GM23338 (cell line): Measurements from ENCODE around the gene NXN. TPM values are rescaled to one million over a fixed set of nuclear protein-coding genes. Genes with fewer than 3 reads are reported as not detected.

Experiments used
- ATAC-seq: fragments of 200-7000 bp; cut with Tn5 transposase; 3 replicates; pipeline ENCODE4 v1.9.1; 2020
- DNase-seq: peaks from one replicate; pipeline ENCODE4 v3.0.0-alpha.2; 2015; ENCODE audit warnings: low spot score
- H2AFZ ChIP-seq: fragments of 200-600 bp; sonication (generic); 2 replicates; pipeline ENCODE4 v1.8.0; 2016; ENCODE audit warnings: antibody characterized with exemption, mild to moderate bottlenecking, moderate library complexity
- H3F3A ChIP-seq: fragments of 200-600 bp; sonication (generic); replicated peaks from 2 replicates; pipeline ENCODE4 v1.8.0; 2017; ENCODE audit warnings: antibody characterized with exemption, mixed run types, low read depth
- H3K27ac ChIP-seq: fragments of 200-600 bp; sonication (generic); 2 replicates; pipeline ENCODE4 v1.6.1; 2016; ENCODE audit warnings: low read depth
- H3K27me3 ChIP-seq: fragments of 200-600 bp; sonication (generic); 2 replicates; pipeline ENCODE4 v1.8.0; 2016; ENCODE audit warnings: mild to moderate bottlenecking, mixed run types, moderate library complexity; ENCODE audit not compliant: insufficient read depth
- H3K36me3 ChIP-seq: fragments of 200-600 bp; sonication (generic); 2 replicates; pipeline ENCODE4 v1.8.0; 2016; ENCODE audit warnings: mild to moderate bottlenecking; ENCODE audit not compliant: insufficient read depth
- H3K4me1 ChIP-seq: fragments of 200-600 bp; sonication (generic); 2 replicates; pipeline ENCODE4 v1.8.0; 2016; ENCODE audit warnings: mild to moderate bottlenecking, moderate library complexity; ENCODE audit not compliant: insufficient read depth
- H3K4me2 ChIP-seq: fragments of 200-600 bp; sonication (generic); 2 replicates; pipeline ENCODE4 v1.7.1; 2017; ENCODE audit warnings: mixed run types
- H3K4me3 ChIP-seq: fragments of 200-600 bp; sonication (generic); 2 replicates; pipeline ENCODE4 v1.6.1; 2016; ENCODE audit warnings: mixed run types
- H3K79me2 ChIP-seq: fragments of 200-600 bp; sonication (generic); replicated peaks from 2 replicates; pipeline ENCODE4 v1.8.0; 2017; ENCODE audit warnings: mild to moderate bottlenecking; ENCODE audit not compliant: insufficient read depth
- H3K9me2 ChIP-seq: fragments of 200-600 bp; sonication (generic); 2 replicates; pipeline ENCODE4 v1.8.0; 2017; ENCODE audit not compliant: insufficient read depth
- H4K20me1 ChIP-seq: fragments of 200-600 bp; sonication (generic); replicated peaks from 2 replicates; pipeline ENCODE4 v1.8.0; 2017; ENCODE audit warnings: mild to moderate bottlenecking; ENCODE audit not compliant: insufficient read depth
- H3K27ac Mint-ChIP-seq: 2 replicates; pipeline ENCODE4 v1.8.0; 2020; ENCODE audit warnings: inconsistent platforms, mild to moderate bottlenecking, moderate library complexity, mixed read lengths
- H3K27me3 Mint-ChIP-seq: 3 replicates; pipeline ENCODE4 v1.8.0; 2022; ENCODE audit warnings: low read depth, mild to moderate bottlenecking, moderate library complexity, mixed read lengths, inconsistent platforms; ENCODE audit not compliant: insufficient read depth, poor library complexity
- H3K36me3 Mint-ChIP-seq: 3 replicates; pipeline ENCODE4 v1.8.0; 2021; ENCODE audit warnings: low read depth, mild to moderate bottlenecking, inconsistent platforms, moderate library complexity, mixed read lengths
- H3K4me1 Mint-ChIP-seq: 3 replicates; pipeline ENCODE4 v1.8.0; 2020; ENCODE audit warnings: mild to moderate bottlenecking, inconsistent platforms, mixed read lengths
- H3K4me3 Mint-ChIP-seq: 3 replicates; pipeline ENCODE4 v1.8.0; 2021; ENCODE audit warnings: moderate library complexity, mild to moderate bottlenecking, inconsistent platforms, mixed read lengths
- H3K9me3 Mint-ChIP-seq: 3 replicates; pipeline ENCODE4 v1.8.0; 2020; ENCODE audit warnings: moderate library complexity, mild to moderate bottlenecking, inconsistent platforms, mixed read lengths
- ETS1 ChIP-seq: IDR thresholded peaks from 2 replicates; pipeline ENCODE4 v1.6.1; 2016; ENCODE audit warnings: antibody characterized with exemption
- EZH2 ChIP-seq: fragments of 200-600 bp; sonication (generic); IDR thresholded peaks from one replicate; pipeline ENCODE4 v1.8.0; 2017; ENCODE audit warnings: antibody characterized with exemption, mild to moderate bottlenecking, low read depth; ENCODE audit not compliant: unreplicated experiment
- EZH2phosphoT487 ChIP-seq: fragments of 200-600 bp; sonication (generic); IDR thresholded peaks from one replicate; pipeline ENCODE4 v1.8.1; 2018; ENCODE audit warnings: antibody characterized with exemption; ENCODE audit not compliant: unreplicated experiment
- JUNB ChIP-seq: IDR thresholded peaks from one replicate; pipeline ENCODE4 v1.6.1; 2016; ENCODE audit warnings: antibody characterized with exemption; ENCODE audit not compliant: unreplicated experiment
- NANOG ChIP-seq: IDR thresholded peaks from 2 replicates; pipeline ENCODE4 v1.6.1; 2016; ENCODE audit warnings: antibody characterized with exemption, borderline replicate concordance
- POLR2AphosphoS5 ChIP-seq: IDR thresholded peaks from 2 replicates; pipeline ENCODE4 v1.6.1; 2016; ENCODE audit warnings: antibody characterized with exemption, low read depth
- STAT1 ChIP-seq: IDR thresholded peaks from one replicate; pipeline ENCODE4 v1.6.1; 2016; ENCODE audit warnings: antibody characterized with exemption; ENCODE audit not compliant: unreplicated experiment
- ZNF114 ChIP-seq: fragments of 250-450 bp; sonication (Bioruptor Pico); IDR thresholded peaks from 2 replicates; pipeline ENCODE4 v1.5.0; 2020; ENCODE audit warnings: mild to moderate bottlenecking, moderate library complexity
- ZNF331 ChIP-seq: fragments of 250-450 bp; sonication (Bioruptor Pico); IDR thresholded peaks from 2 replicates; pipeline ENCODE4 v1.5.0; 2020; ENCODE audit warnings: low read depth, mild to moderate bottlenecking, moderate library complexity
- polyA plus RNA-seq: library from polyadenylated mRNA; unstranded; fragments of >200 nt; fragmentation: Nextera tagmentation; extraction: Ambion mirVana; gene quantifications from 2 replicates; pipeline ENCODE4 v1.2.1, GENCODE V29; 2016
- total RNA-seq: library from RNA; depleted of rRNA; stranded (reverse); fragments of >200 nt; shearing (Covaris generic); gene quantifications from 2 replicates; pipeline ENCODE4 v1.2.3, GENCODE V29; 2014
- TF ChIP-seq, protein P1 (sequence below): IDR thresholded peaks from one replicate; pipeline ENCODE4 v1.6.1; 2018; ENCODE audit warnings: antibody characterized with exemption; ENCODE audit not compliant: unreplicated experiment
- TF ChIP-seq, protein P2 (sequence below), 2 experiments: fragments of 200-600 bp in 1 of 2; sonication (generic) in 1 of 2; conservative IDR thresholded peaks; 2 replicates each; pipeline versions ENCODE4 v1.5.1 to v1.6.1; 2016 to 2017; ENCODE audit warnings: antibody characterized with exemption in 2 of 2, low read depth in 2 of 2, mild to moderate bottlenecking in 2 of 2, moderate library complexity in 1 of 2

NXN gene
- total and polyA plus RNA-seq, 2 experiments from 2014 or later = 31.8 to 105 TPM

DNA sequence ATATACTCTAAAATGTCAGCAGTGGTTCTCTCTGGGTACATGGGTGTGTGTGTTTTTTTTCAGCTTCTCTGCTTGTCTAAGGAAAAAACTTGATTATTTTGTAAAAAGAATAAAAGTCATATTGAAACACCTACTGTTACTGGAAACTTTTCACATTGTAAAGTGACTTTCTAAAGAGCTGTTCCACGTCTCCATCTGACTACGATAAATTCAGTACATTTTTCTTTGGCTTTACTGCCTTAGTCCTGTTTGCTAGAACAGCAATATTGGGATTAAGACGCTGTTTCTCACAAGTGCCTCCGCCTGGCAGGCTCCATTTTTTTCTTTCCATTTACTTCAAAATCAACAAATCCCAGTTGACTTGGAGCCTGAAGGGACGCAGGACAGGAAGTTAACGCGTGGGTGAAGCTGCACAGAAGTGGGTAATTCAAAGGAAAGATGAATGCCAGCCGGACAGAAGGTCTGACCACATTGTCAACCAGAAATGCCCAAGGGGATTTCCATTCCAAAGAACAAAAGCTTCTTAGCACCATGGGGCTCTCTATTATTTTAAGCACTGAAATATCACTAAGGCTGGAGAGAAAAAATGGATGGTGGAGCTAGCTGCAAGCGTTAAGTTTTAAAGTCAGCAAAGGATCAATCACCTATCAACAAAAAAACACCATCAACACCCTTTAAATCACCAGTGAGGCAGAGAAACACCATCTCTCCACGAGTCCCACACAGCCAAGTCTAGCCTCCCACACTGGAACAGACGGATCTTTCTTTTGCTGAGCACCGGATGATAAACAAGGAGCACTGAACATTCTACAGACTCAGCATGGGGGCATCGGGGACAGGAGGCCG lies 205.9 kb downstream of the NXN start (continued):
- TF ChIP-seq STAT1 = no peak
- no peak for TF ChIP-seq EZH2
- TF ChIP-seq ETS1 = no peak

DNA sequence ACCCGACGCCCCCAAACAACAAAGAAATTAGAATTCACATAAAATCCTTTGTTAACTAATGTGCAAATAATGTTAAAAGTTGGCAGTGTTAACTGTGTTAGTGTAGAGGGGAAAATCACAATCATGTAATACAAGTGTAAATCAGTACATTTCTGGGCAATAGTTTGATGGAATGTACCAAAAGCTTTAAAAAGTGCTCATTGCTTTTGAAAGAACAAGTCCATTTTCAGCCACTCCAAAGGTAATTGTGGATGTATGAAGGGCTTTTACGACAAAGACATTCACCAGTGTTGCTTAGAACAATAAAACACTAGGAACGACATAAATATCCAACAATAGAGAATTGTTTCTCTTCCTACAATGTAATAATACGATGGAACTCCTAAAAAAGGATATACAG lies 206.6 kb downstream of the NXN start:
- no peaks in the 10 kb centered on the region for H3K79me2 ChIP-seq
- no peaks in the 10 kb centered on the region for H3K27me3 ChIP-seq
- DNase-seq (no peak), ATAC-seq (no peak)
- no peak overlapping the region for H2AFZ ChIP-seq
- Mint-ChIP-seq H3K9me3 (no peaks in the 10 kb centered on the region), H3K27me3 (peaks cover 8% of the 10 kb centered on the region), H3K27ac (no peak overlapping the region), H3K36me3 (peaks cover 83% of the 10 kb centered on the region), H3K4me1 (no peaks in the 10 kb centered on the region), H3K4me3 (no peak overlapping the region)
- H3K4me1 ChIP-seq = no peaks in the 10 kb centered on the region
- H3K36me3 ChIP-seq = peaks cover 45% of the 10 kb centered on the region
- H3K27ac ChIP-seq = no peak overlapping the region
- H3K4me3 ChIP-seq = no peak overlapping the region
- H3F3A ChIP-seq = no peaks in the 10 kb centered on the region; the same call in 1 of the 2 replicates
- no peaks in the 10 kb centered on the region for H3K9me2 ChIP-seq
- no peak overlapping the region for H3K4me2 ChIP-seq
- H4K20me1 ChIP-seq = peaks cover 7% of the 10 kb centered on the region
- TF ChIP-seq EZH2phosphoT487 = no peak
- TF ChIP-seq STAT1 = no peak
- TF ChIP-seq, protein P1, sequence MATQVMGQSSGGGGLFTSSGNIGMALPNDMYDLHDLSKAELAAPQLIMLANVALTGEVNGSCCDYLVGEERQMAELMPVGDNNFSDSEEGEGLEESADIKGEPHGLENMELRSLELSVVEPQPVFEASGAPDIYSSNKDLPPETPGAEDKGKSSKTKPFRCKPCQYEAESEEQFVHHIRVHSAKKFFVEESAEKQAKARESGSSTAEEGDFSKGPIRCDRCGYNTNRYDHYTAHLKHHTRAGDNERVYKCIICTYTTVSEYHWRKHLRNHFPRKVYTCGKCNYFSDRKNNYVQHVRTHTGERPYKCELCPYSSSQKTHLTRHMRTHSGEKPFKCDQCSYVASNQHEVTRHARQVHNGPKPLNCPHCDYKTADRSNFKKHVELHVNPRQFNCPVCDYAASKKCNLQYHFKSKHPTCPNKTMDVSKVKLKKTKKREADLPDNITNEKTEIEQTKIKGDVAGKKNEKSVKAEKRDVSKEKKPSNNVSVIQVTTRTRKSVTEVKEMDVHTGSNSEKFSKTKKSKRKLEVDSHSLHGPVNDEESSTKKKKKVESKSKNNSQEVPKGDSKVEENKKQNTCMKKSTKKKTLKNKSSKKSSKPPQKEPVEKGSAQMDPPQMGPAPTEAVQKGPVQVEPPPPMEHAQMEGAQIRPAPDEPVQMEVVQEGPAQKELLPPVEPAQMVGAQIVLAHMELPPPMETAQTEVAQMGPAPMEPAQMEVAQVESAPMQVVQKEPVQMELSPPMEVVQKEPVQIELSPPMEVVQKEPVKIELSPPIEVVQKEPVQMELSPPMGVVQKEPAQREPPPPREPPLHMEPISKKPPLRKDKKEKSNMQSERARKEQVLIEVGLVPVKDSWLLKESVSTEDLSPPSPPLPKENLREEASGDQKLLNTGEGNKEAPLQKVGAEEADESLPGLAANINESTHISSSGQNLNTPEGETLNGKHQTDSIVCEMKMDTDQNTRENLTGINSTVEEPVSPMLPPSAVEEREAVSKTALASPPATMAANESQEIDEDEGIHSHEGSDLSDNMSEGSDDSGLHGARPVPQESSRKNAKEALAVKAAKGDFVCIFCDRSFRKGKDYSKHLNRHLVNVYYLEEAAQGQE = no peak
- no peak for TF ChIP-seq JUNB
- TF ChIP-seq, protein P2, sequence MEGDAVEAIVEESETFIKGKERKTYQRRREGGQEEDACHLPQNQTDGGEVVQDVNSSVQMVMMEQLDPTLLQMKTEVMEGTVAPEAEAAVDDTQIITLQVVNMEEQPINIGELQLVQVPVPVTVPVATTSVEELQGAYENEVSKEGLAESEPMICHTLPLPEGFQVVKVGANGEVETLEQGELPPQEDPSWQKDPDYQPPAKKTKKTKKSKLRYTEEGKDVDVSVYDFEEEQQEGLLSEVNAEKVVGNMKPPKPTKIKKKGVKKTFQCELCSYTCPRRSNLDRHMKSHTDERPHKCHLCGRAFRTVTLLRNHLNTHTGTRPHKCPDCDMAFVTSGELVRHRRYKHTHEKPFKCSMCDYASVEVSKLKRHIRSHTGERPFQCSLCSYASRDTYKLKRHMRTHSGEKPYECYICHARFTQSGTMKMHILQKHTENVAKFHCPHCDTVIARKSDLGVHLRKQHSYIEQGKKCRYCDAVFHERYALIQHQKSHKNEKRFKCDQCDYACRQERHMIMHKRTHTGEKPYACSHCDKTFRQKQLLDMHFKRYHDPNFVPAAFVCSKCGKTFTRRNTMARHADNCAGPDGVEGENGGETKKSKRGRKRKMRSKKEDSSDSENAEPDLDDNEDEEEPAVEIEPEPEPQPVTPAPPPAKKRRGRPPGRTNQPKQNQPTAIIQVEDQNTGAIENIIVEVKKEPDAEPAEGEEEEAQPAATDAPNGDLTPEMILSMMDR (conservative IDR thresholded peaks at IDR 0.05; ENCODE audit: low read depth in 2 of 2) = no peak
- TF ChIP-seq EZH2 = no peak
- TF ChIP-seq ZNF114 = no peak
- TF ChIP-seq ZNF331 = no peak
- TF ChIP-seq POLR2AphosphoS5 = no peak
- TF ChIP-seq ETS1 = no peak
- no peak for TF ChIP-seq NANOG
